ENCODE data around the gene ATG7. TPM values are rescaled to one million over a fixed set of nuclear protein-coding genes. Genes with fewer than 3 reads are reported as not detected.
"Not testable (repeated sequence)": the region's sequence is repeated elsewhere in the genome, so short reads cannot be mapped to it uniquely, and the experiment has no call there.

Gene ATG7
- total RNA-seq, 5 donors from 2014 or later (not counting 1 experiment from before 2014, with no cell fraction given) = 29.0 to 39.3 (median 37.4) TPM

- WGBS (ENCODE audit: insufficient coverage) = 75% methylated on average over 2 of the region's 8 CpGs
- Histone ChIP-seq H3K27me3 (replicated peaks in 1 of 2; ENCODE audit: control insufficient read depth in 2 of 2, extremely low read depth in 1 of 2, insufficient read depth in 2 of 2, low read length in 1 of 2) (no peaks in the 10 kb centered on the region), H3K36me3 (ENCODE audit: control insufficient read depth in 2 of 2, extremely low read depth in 1 of 2, insufficient read depth in 1 of 2, low read length in 1 of 2) (no peaks in the 10 kb centered on the region), H3K27ac (ENCODE audit: low read length) (no peak overlapping the region), H3K4me3 (ENCODE audit: control insufficient read depth in 1 of 2, extremely low read depth in 1 of 2, low read length in 1 of 2) (no peak overlapping the region), H3K4me1 (ENCODE audit: control insufficient read depth in 1 of 2, extremely low read depth in 1 of 2, insufficient read depth in 2 of 2, low read length in 2 of 2) (peaks cover 0 to 4% of the 10 kb centered on the region in 2 experiments), H3K9me3 (no peaks in the 10 kb centered on the region)
- ChIA-PET POLR2A (no interaction called here), CTCF (no interaction called here)
- Mint-ChIP-seq H3K9me3 (peaks cover 0 to 3% (median 0%) of the 10 kb centered on the region in 3 donors), H3K36me3 (peaks cover 27% of the 10 kb centered on the region), H3K27ac (no peak overlapping the region), H3K4me1 (peaks cover 0 to 7% (median 5%) of the 10 kb centered on the region in 3 donors), H3K27me3 (no peaks in the 10 kb centered on the region), H3K4me3 (no peak overlapping the region)
- no peak for DNase-seq
- no peak for ATAC-seq (replicated peaks in 1 of 4)
These were observed 250.9 kb downstream of the ATG7 start for GRCh38 chr3:11522953-11523571.

- H3K27me3 Mint-ChIP-seq = no peaks in the 10 kb centered on the region
- CTCF ChIA-PET = no interaction called here
- no peak overlapping the region for H3K4me3 Mint-ChIP-seq
- peaks cover 0 to 3% (median 0%) of the 10 kb centered on the region in 3 donors for H3K9me3 Mint-ChIP-seq
- H3K27ac ChIP-seq (ENCODE audit: low read length) = no peak overlapping the region
- no peak overlapping the region for H3K4me3 ChIP-seq (ENCODE audit: control insufficient read depth in 1 of 2, extremely low read depth in 1 of 2, low read length in 1 of 2)
- no peak overlapping the region for H3K27ac Mint-ChIP-seq
- no peaks in the 10 kb centered on the region for H3K27me3 ChIP-seq (replicated peaks in 1 of 2; ENCODE audit: control insufficient read depth in 2 of 2, extremely low read depth in 1 of 2, insufficient read depth in 2 of 2, low read length in 1 of 2)
- WGBS (ENCODE audit: insufficient coverage) = 82% methylated on average over 5 of the region's 7 CpGs
- H3K4me1 ChIP-seq (ENCODE audit: control insufficient read depth in 1 of 2, extremely low read depth in 1 of 2, insufficient read depth in 2 of 2, low read length in 2 of 2) = peaks cover 0 to 4% of the 10 kb centered on the region in 2 experiments
- POLR2A ChIA-PET = no interaction called here
- DNase-seq (no peak), ATAC-seq (replicated peaks in 1 of 4) (no peak)
- H3K9me3 ChIP-seq = no peaks in the 10 kb centered on the region
- peaks cover 31% of the 10 kb centered on the region for H3K36me3 Mint-ChIP-seq
- peaks cover 0 to 7% (median 5%) of the 10 kb centered on the region in 3 donors for H3K4me1 Mint-ChIP-seq
- H3K36me3 ChIP-seq (ENCODE audit: control insufficient read depth in 2 of 2, extremely low read depth in 1 of 2, insufficient read depth in 1 of 2, low read length in 1 of 2) = no peaks in the 10 kb centered on the region
These were observed 251.4 kb downstream of the ATG7 start for GRCh38 chr3:11523572-11524101.

- H3K9me3 ChIP-seq; H3K27ac Mint-ChIP-seq; DNase-seq; H3K4me3 Mint-ChIP-seq; H3K4me1 Mint-ChIP-seq; H3K9me3 Mint-ChIP-seq; H3K36me3 ChIP-seq (ENCODE audit: control insufficient read depth in 2 of 2, extremely low read depth in 1 of 2, insufficient read depth in 1 of 2, low read length in 1 of 2); POLR2A ChIA-PET; CTCF ChIA-PET; H3K4me1 ChIP-seq (ENCODE audit: control insufficient read depth in 1 of 2, extremely low read depth in 1 of 2, insufficient read depth in 2 of 2, low read length in 2 of 2); H3K27ac ChIP-seq (ENCODE audit: low read length); ATAC-seq (replicated peaks in 1 of 4); H3K27me3 ChIP-seq (replicated peaks in 1 of 2; ENCODE audit: control insufficient read depth in 2 of 2, extremely low read depth in 1 of 2, insufficient read depth in 2 of 2, low read length in 1 of 2); H3K4me3 ChIP-seq (ENCODE audit: control insufficient read depth in 1 of 2, extremely low read depth in 1 of 2, low read length in 1 of 2); H3K27me3 Mint-ChIP-seq: not testable (repeated sequence)
- 100% methylated on average over 1 of the region's 5 CpGs for WGBS (ENCODE audit: insufficient coverage)
- H3K36me3 Mint-ChIP-seq = peaks cover 23% of the 10 kb centered on the region
These were observed 253.9 kb downstream of the ATG7 start for GRCh38 chr3:11526121-11526520.

GRCh38 chr3:11529281-11529680 lies 257.1 kb downstream of the ATG7 start:
- peaks cover 0 to 3% (median 0%) of the 10 kb centered on the region in 3 donors for H3K9me3 Mint-ChIP-seq

GRCh38 chr3:11530153-11530721 lies 258.0 kb downstream of the ATG7 start:
- Mint-ChIP-seq H3K4me1 (no peaks in the 10 kb centered on the region), H3K27me3 (no peaks in the 10 kb centered on the region), H3K27ac (no peak overlapping the region), H3K36me3 (peaks cover 23% of the 10 kb centered on the region), H3K9me3 (peaks cover 0 to 3% (median 0%) of the 10 kb centered on the region in 3 donors), H3K4me3 (no peak overlapping the region)
- no peaks in the 10 kb centered on the region for H3K36me3 ChIP-seq (ENCODE audit: control insufficient read depth in 2 of 2, extremely low read depth in 1 of 2, insufficient read depth in 1 of 2, low read length in 1 of 2)
- no peak for ATAC-seq (replicated peaks in 1 of 4)
- 96% methylated on average over 10 of the region's 11 CpGs for WGBS (ENCODE audit: insufficient coverage)
- ChIA-PET CTCF (no interaction called here), POLR2A (interaction anchor here in 1 of 2 donors (0.6 kb wide), 1 partner anchor 58 kb away, joined by 3 read pairs; no protein-coding TSS in a partner anchor)
- H3K4me1 ChIP-seq (ENCODE audit: control insufficient read depth in 1 of 2, extremely low read depth in 1 of 2, insufficient read depth in 2 of 2, low read length in 2 of 2) = no peaks in the 10 kb centered on the region
- H3K27ac ChIP-seq (ENCODE audit: low read length) = no peak overlapping the region
- no peak for DNase-seq
- no peak overlapping the region for H3K4me3 ChIP-seq (ENCODE audit: control insufficient read depth in 1 of 2, extremely low read depth in 1 of 2, low read length in 1 of 2)
- no peaks in the 10 kb centered on the region for H3K27me3 ChIP-seq (replicated peaks in 1 of 2; ENCODE audit: control insufficient read depth in 2 of 2, extremely low read depth in 1 of 2, insufficient read depth in 2 of 2, low read length in 1 of 2)
- H3K9me3 ChIP-seq = no peaks in the 10 kb centered on the region

More at GRCh38 chr3:11529281-11529680, 257.1 kb downstream of the ATG7 start:
- peaks cover 23% of the 10 kb centered on the region for H3K36me3 Mint-ChIP-seq
- no peak overlapping the region for H3K4me3 Mint-ChIP-seq
- no peaks in the 10 kb centered on the region for H3K36me3 ChIP-seq (ENCODE audit: control insufficient read depth in 2 of 2, extremely low read depth in 1 of 2, insufficient read depth in 1 of 2, low read length in 1 of 2)
- no peak overlapping the region for H3K27ac Mint-ChIP-seq
- no CpG with 5 or more reads among the region's 4 CpGs for WGBS (ENCODE audit: insufficient coverage)
- ChIA-PET POLR2A (no interaction called here), CTCF (no interaction called here)
- no peaks in the 10 kb centered on the region for H3K27me3 Mint-ChIP-seq
- no peak overlapping the region for H3K4me3 ChIP-seq (ENCODE audit: control insufficient read depth in 1 of 2, extremely low read depth in 1 of 2, low read length in 1 of 2)
- no peaks in the 10 kb centered on the region for H3K4me1 Mint-ChIP-seq
- ATAC-seq (replicated peaks in 1 of 4) (no peak), DNase-seq (no peak)
- no peaks in the 10 kb centered on the region for H3K9me3 ChIP-seq
- H3K27me3 ChIP-seq (replicated peaks in 1 of 2; ENCODE audit: control insufficient read depth in 2 of 2, extremely low read depth in 1 of 2, insufficient read depth in 2 of 2, low read length in 1 of 2) = no peaks in the 10 kb centered on the region
- no peaks in the 10 kb centered on the region for H3K4me1 ChIP-seq (ENCODE audit: control insufficient read depth in 1 of 2, extremely low read depth in 1 of 2, insufficient read depth in 2 of 2, low read length in 2 of 2)
- no peak overlapping the region for H3K27ac ChIP-seq (ENCODE audit: low read length)

GRCh38 chr3:11532931-11533391 lies 260.8 kb downstream of the ATG7 start:
- Histone ChIP-seq H3K36me3 (ENCODE audit: control insufficient read depth in 2 of 2, extremely low read depth in 1 of 2, insufficient read depth in 1 of 2, low read length in 1 of 2) (no peaks in the 10 kb centered on the region), H3K4me3 (ENCODE audit: control insufficient read depth in 1 of 2, extremely low read depth in 1 of 2, low read length in 1 of 2) (no peak overlapping the region), H3K27ac (ENCODE audit: low read length) (no peak overlapping the region), H3K4me1 (ENCODE audit: control insufficient read depth in 1 of 2, extremely low read depth in 1 of 2, insufficient read depth in 2 of 2, low read length in 2 of 2) (no peaks in the 10 kb centered on the region), H3K27me3 (replicated peaks in 1 of 2; ENCODE audit: control insufficient read depth in 2 of 2, extremely low read depth in 1 of 2, insufficient read depth in 2 of 2, low read length in 1 of 2) (no peaks in the 10 kb centered on the region), H3K9me3 (no peaks in the 10 kb centered on the region)
- no peaks in the 10 kb centered on the region for H3K27me3 Mint-ChIP-seq
- ChIA-PET CTCF (no interaction called here), POLR2A (interaction anchor here in 1 of 2 donors (0.6 kb wide), 1 partner anchor 398 kb away, joined by 3 read pairs; no protein-coding TSS in a partner anchor)
- no peaks in the 10 kb centered on the region for H3K4me1 Mint-ChIP-seq
- H3K9me3 Mint-ChIP-seq = no peaks in the 10 kb centered on the region
- H3K36me3 Mint-ChIP-seq = peaks cover 13% of the 10 kb centered on the region
- no peak overlapping the region for H3K27ac Mint-ChIP-seq
- H3K4me3 Mint-ChIP-seq = no peak overlapping the region
- no peak for DNase-seq
- no peak for ATAC-seq (replicated peaks in 1 of 4)
- WGBS (ENCODE audit: insufficient coverage) = 96% methylated on average over 7 of the region's 9 CpGs

Measured in T-cell (primary cell).